ENCODE data around the gene CLSTN2. TPM values are rescaled to one million over a fixed set of nuclear protein-coding genes. Genes with fewer than 3 reads are reported as not detected.

The CLSTN2 gene
- total RNA-seq, 1 donor from 2014 or later: 80.9 TPM

DNA sequence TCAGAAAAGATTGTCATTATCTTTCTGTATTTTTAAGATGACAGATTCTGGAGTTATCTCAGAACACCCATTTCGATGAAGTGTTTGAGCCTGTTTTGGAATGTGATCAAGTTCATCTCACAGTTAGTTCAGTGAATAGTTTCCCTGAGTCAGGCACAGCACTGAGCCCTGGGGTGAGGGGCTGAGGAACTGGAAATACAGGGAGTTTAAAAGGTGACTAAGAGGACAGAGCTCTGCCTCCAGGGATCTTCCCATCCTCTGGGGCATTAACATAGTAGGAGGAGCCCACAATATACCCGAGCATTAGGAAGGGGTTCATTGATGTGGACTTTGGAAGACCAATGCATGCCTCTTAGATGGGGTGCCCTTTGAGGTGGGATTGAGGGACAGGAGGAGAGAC lies 355.1 kb downstream of the CLSTN2 start:
- no peaks in the 10 kb centered on the region for H3K27me3 ChIP-seq (ENCODE audit: insufficient read depth, low read length)
- no peaks in the 10 kb centered on the region for H3K79me2 ChIP-seq (ENCODE audit: insufficient read depth, low read length)
- H3K36me3 ChIP-seq (ENCODE audit: insufficient read depth, low read length): no peaks in the 10 kb centered on the region
- no peaks in the 10 kb centered on the region for H3K9me3 ChIP-seq (ENCODE audit: insufficient read depth, low read depth, low read length)
- no peaks in the 10 kb centered on the region for H4K20me1 ChIP-seq (ENCODE audit: insufficient read depth, low read length)
- no peak overlapping the region for H3K4me2 ChIP-seq (ENCODE audit: low read length)
- H3K4me3 ChIP-seq (ENCODE audit: insufficient read depth, low read depth, low read length): no peak overlapping the region
- peaks cover 7% of the 10 kb centered on the region for H3K27me3 Mint-ChIP-seq (ENCODE audit: low read depth, unreplicated experiment)
- peaks cover 34% of the 10 kb centered on the region for H3K4me1 Mint-ChIP-seq (ENCODE audit: low read depth, unreplicated experiment)
- no peak overlapping the region for H3K27ac Mint-ChIP-seq (ENCODE audit: unreplicated experiment)
- no peaks in the 10 kb centered on the region for H3K36me3 Mint-ChIP-seq (ENCODE audit: low read depth, unreplicated experiment)
- no peak overlapping the region for H3K4me3 Mint-ChIP-seq (ENCODE audit: unreplicated experiment)
- no peak overlapping the region for H3K27ac ChIP-seq (ENCODE audit: low read depth, low read length)
- H3K4me1 ChIP-seq (ENCODE audit: insufficient read depth, low read length): peaks cover 19% of the 10 kb centered on the region
- H2AFZ ChIP-seq (ENCODE audit: low read depth, low read length): no peak overlapping the region
- H3K9me3 Mint-ChIP-seq (ENCODE audit: unreplicated experiment): no peaks in the 10 kb centered on the region
- TF ChIP-seq EZH2 (IDR thresholded peaks at IDR 0.05; ENCODE audit: insufficient read depth, low read length): no peak
- TF ChIP-seq, protein P1, sequence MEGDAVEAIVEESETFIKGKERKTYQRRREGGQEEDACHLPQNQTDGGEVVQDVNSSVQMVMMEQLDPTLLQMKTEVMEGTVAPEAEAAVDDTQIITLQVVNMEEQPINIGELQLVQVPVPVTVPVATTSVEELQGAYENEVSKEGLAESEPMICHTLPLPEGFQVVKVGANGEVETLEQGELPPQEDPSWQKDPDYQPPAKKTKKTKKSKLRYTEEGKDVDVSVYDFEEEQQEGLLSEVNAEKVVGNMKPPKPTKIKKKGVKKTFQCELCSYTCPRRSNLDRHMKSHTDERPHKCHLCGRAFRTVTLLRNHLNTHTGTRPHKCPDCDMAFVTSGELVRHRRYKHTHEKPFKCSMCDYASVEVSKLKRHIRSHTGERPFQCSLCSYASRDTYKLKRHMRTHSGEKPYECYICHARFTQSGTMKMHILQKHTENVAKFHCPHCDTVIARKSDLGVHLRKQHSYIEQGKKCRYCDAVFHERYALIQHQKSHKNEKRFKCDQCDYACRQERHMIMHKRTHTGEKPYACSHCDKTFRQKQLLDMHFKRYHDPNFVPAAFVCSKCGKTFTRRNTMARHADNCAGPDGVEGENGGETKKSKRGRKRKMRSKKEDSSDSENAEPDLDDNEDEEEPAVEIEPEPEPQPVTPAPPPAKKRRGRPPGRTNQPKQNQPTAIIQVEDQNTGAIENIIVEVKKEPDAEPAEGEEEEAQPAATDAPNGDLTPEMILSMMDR (IDR thresholded peaks at IDR 0.05; ENCODE audit: insufficient read depth, low read depth, low read length): no peak
- H3K9ac ChIP-seq (ENCODE audit: low read length): no peak overlapping the region
- DNase-seq (ENCODE audit: low read depth) (peak; percentile 14), FAIRE-seq (no peak)

DNA sequence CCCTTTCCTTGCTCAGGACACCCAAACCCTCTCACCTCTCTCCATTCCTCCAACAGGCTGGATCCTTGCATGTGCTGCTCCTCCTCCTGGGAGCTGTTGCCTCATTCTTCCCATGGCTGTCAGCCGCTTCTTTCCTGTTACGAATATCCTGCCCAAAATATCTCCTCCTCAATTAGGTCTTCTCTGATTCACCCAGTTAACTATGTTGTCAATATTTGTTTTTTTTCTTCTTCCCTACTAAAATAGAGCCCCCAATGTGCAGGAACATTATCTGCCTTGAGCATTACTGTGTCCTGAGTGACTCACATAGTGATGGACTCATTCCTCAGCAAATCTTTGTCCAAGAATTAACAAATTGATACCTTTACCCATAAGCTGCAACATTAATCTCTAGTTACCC lies 357.2 kb downstream of the CLSTN2 start:
- Mint-ChIP-seq H3K9me3 (ENCODE audit: unreplicated experiment) (no peaks in the 10 kb centered on the region), H3K4me1 (ENCODE audit: low read depth, unreplicated experiment) (peaks cover 34% of the 10 kb centered on the region), H3K4me3 (ENCODE audit: unreplicated experiment) (no peak overlapping the region), H3K27ac (ENCODE audit: unreplicated experiment) (peak overlapping the region; percentile 31), H3K27me3 (ENCODE audit: low read depth, unreplicated experiment) (no peaks in the 10 kb centered on the region), H3K36me3 (ENCODE audit: low read depth, unreplicated experiment) (no peaks in the 10 kb centered on the region)
- TF ChIP-seq, protein P1 (IDR thresholded peaks at IDR 0.05; ENCODE audit: insufficient read depth, low read depth, low read length): no peak
- no peak for TF ChIP-seq EZH2 (IDR thresholded peaks at IDR 0.05; ENCODE audit: insufficient read depth, low read length)
- FAIRE-seq (no peak), DNase-seq (ENCODE audit: low read depth) (peak; percentile 64)
- H4K20me1 ChIP-seq (ENCODE audit: insufficient read depth, low read length): no peaks in the 10 kb centered on the region
- no peak overlapping the region for H2AFZ ChIP-seq (ENCODE audit: low read depth, low read length)
- peak overlapping the region; percentile 71 for H3K4me2 ChIP-seq (ENCODE audit: low read length)
- H3K27ac ChIP-seq (ENCODE audit: low read depth, low read length): peak overlapping the region; percentile 72
- H3K79me2 ChIP-seq (ENCODE audit: insufficient read depth, low read length): no peaks in the 10 kb centered on the region
- H3K27me3 ChIP-seq (ENCODE audit: insufficient read depth, low read length): no peaks in the 10 kb centered on the region
- H3K9ac ChIP-seq (ENCODE audit: low read length): peak overlapping the region; percentile 40
- no peak overlapping the region for H3K4me3 ChIP-seq (ENCODE audit: insufficient read depth, low read depth, low read length)
- H3K9me3 ChIP-seq (ENCODE audit: insufficient read depth, low read depth, low read length): no peaks in the 10 kb centered on the region
- no peaks in the 10 kb centered on the region for H3K36me3 ChIP-seq (ENCODE audit: insufficient read depth, low read length)
- H3K4me1 ChIP-seq (ENCODE audit: insufficient read depth, low read length): peaks cover 19% of the 10 kb centered on the region

- Mint-ChIP-seq H3K4me3 (ENCODE audit: unreplicated experiment) (no peak overlapping the region), H3K4me1 (ENCODE audit: low read depth, unreplicated experiment) (peaks cover 34% of the 10 kb centered on the region), H3K9me3 (ENCODE audit: unreplicated experiment) (no peaks in the 10 kb centered on the region), H3K36me3 (ENCODE audit: low read depth, unreplicated experiment) (no peaks in the 10 kb centered on the region), H3K27me3 (ENCODE audit: low read depth, unreplicated experiment) (no peaks in the 10 kb centered on the region), H3K27ac (ENCODE audit: unreplicated experiment) (no peak overlapping the region)
- no peaks in the 10 kb centered on the region for H3K36me3 ChIP-seq (ENCODE audit: insufficient read depth, low read length)
- no peaks in the 10 kb centered on the region for H4K20me1 ChIP-seq (ENCODE audit: insufficient read depth, low read length)
- H3K4me2 ChIP-seq (ENCODE audit: low read length): peak overlapping the region; percentile 71
- TF ChIP-seq, protein P1 (IDR thresholded peaks at IDR 0.05; ENCODE audit: insufficient read depth, low read depth, low read length): no peak
- no peak for TF ChIP-seq EZH2 (IDR thresholded peaks at IDR 0.05; ENCODE audit: insufficient read depth, low read length)
- no peak overlapping the region for H3K4me3 ChIP-seq (ENCODE audit: insufficient read depth, low read depth, low read length)
- H3K79me2 ChIP-seq (ENCODE audit: insufficient read depth, low read length): no peaks in the 10 kb centered on the region
- no peaks in the 10 kb centered on the region for H3K9me3 ChIP-seq (ENCODE audit: insufficient read depth, low read depth, low read length)
- H2AFZ ChIP-seq (ENCODE audit: low read depth, low read length): no peak overlapping the region
- peak; percentile 96 for DNase-seq (ENCODE audit: low read depth)
- FAIRE-seq: peak; percentile 75
- H3K27ac ChIP-seq (ENCODE audit: low read depth, low read length): peak overlapping the region; percentile 72
- H3K9ac ChIP-seq (ENCODE audit: low read length): peak overlapping the region; percentile 40
- H3K27me3 ChIP-seq (ENCODE audit: insufficient read depth, low read length): no peaks in the 10 kb centered on the region
- peaks cover 19% of the 10 kb centered on the region for H3K4me1 ChIP-seq (ENCODE audit: insufficient read depth, low read length)
These were observed 357.7 kb downstream of the CLSTN2 start for GRCh38 chr3:140292684-140293083.
